Progenitor cell of endocrine pancreas (in vitro differentiated cells): Measurements from ENCODE around the gene CLASP1. TPM values are rescaled to one million over a fixed set of nuclear protein-coding genes. Genes with fewer than 3 reads are reported as not detected.

Experiments used
- DNase-seq: peaks from one replicate; pipeline ENCODE4 v3.0.0; 2021; ENCODE audit warnings: low spot score; ENCODE audit not compliant: unreplicated experiment
- H3K27ac Mint-ChIP-seq: 2 replicates; pipeline ENCODE4 v1.8.0; 2021; ENCODE audit warnings: mild to moderate bottlenecking, moderate library complexity, mixed read lengths
- H3K27me3 Mint-ChIP-seq: 2 replicates; pipeline ENCODE4 v1.8.0; 2021; ENCODE audit warnings: mixed read lengths
- H3K36me3 Mint-ChIP-seq: 2 replicates; pipeline ENCODE4 v1.8.0; 2022; ENCODE audit warnings: mixed read lengths; ENCODE audit not compliant: insufficient read depth
- H3K4me1 Mint-ChIP-seq: 2 replicates; pipeline ENCODE4 v1.8.0; 2021; ENCODE audit warnings: low read depth, mixed read lengths
- H3K4me3 Mint-ChIP-seq: 2 replicates; pipeline ENCODE4 v1.8.0; 2021; ENCODE audit warnings: low read depth, mild to moderate bottlenecking, moderate library complexity, mixed read lengths
- H3K9me3 Mint-ChIP-seq: 2 replicates; pipeline ENCODE4 v1.8.0; 2021; ENCODE audit warnings: low read depth, mixed read lengths
- CTCF ChIP-seq: fragments of 200-600 bp; sonication (generic); IDR thresholded peaks from one replicate; pipeline ENCODE4 v1.5.0; 2021; ENCODE audit warnings: antibody characterized with exemption, mild to moderate bottlenecking; ENCODE audit not compliant: unreplicated experiment
- total RNA-seq: library from RNA; stranded (reverse); gene quantifications from 2 replicates; pipeline ENCODE4 v1.2.1, GENCODE V29; 2021

CLASP1 gene
- total RNA-seq, 1 donor from 2014 or later = 102 TPM

- no peak overlapping the region for H3K27ac Mint-ChIP-seq
- no peak for DNase-seq
- TF ChIP-seq CTCF = no peak
- H3K9me3 Mint-ChIP-seq = no peaks in the 10 kb centered on the region
- H3K27me3 Mint-ChIP-seq = no peaks in the 10 kb centered on the region
- H3K4me1 Mint-ChIP-seq = peaks cover 5% of the 10 kb centered on the region
- peaks cover 25% of the 10 kb centered on the region for H3K36me3 Mint-ChIP-seq
- H3K4me3 Mint-ChIP-seq = no peak overlapping the region
Measured at GRCh38 chr2:121405233-121405632, 244.0 kb downstream of the CLASP1 start.

- Mint-ChIP-seq H3K36me3 (peaks cover 20% of the 10 kb centered on the region), H3K4me3 (no peak overlapping the region), H3K4me1 (no peaks in the 10 kb centered on the region), H3K27ac (no peak overlapping the region), H3K9me3 (no peaks in the 10 kb centered on the region), H3K27me3 (no peaks in the 10 kb centered on the region)
- TF ChIP-seq CTCF = no peak
- no peak for DNase-seq
Measured at GRCh38 chr2:121400201-121400600, 249.1 kb downstream of the CLASP1 start.

- no peak for DNase-seq
- H3K27me3 Mint-ChIP-seq = no peaks in the 10 kb centered on the region
- no peak overlapping the region for H3K27ac Mint-ChIP-seq
- no peak for TF ChIP-seq CTCF
- no peaks in the 10 kb centered on the region for H3K4me1 Mint-ChIP-seq
- H3K36me3 Mint-ChIP-seq = peaks cover 18% of the 10 kb centered on the region
- H3K4me3 Mint-ChIP-seq = no peak overlapping the region
- no peaks in the 10 kb centered on the region for H3K9me3 Mint-ChIP-seq
Measured at GRCh38 chr2:121398853-121399252, 250.4 kb downstream of the CLASP1 start.

- H3K4me1 Mint-ChIP-seq = no peaks in the 10 kb centered on the region
- H3K27ac Mint-ChIP-seq = peak overlapping the region; percentile 16
- H3K27me3 Mint-ChIP-seq = no peaks in the 10 kb centered on the region
- no peak for DNase-seq
- H3K9me3 Mint-ChIP-seq = no peaks in the 10 kb centered on the region
- H3K4me3 Mint-ChIP-seq = no peak overlapping the region
- TF ChIP-seq CTCF = no peak
- peaks cover 12% of the 10 kb centered on the region for H3K36me3 Mint-ChIP-seq
Measured at GRCh38 chr2:121390082-121390692, 259.1 kb downstream of the CLASP1 start.

GRCh38 chr2:121388371-121388770 is 260.9 kb downstream of the CLASP1 start:
- H3K4me1 Mint-ChIP-seq = no peaks in the 10 kb centered on the region
- peaks cover 12% of the 10 kb centered on the region for H3K36me3 Mint-ChIP-seq
- H3K27ac Mint-ChIP-seq = no peak overlapping the region
- DNase-seq = no peak
- no peak for TF ChIP-seq CTCF
- no peak overlapping the region for H3K4me3 Mint-ChIP-seq
- no peaks in the 10 kb centered on the region for H3K27me3 Mint-ChIP-seq
- no peaks in the 10 kb centered on the region for H3K9me3 Mint-ChIP-seq
